Panc1 (cell line): ENCODE measurements around the gene PTDSS2. TPM values are rescaled to one million over a fixed set of nuclear protein-coding genes. Genes with fewer than 3 reads are reported as not detected.

ENCODE experiments used
- ATAC-seq: fragments of 200-7000 bp; cut with Tn5 transposase; 2 replicates; pipeline ENCODE4 v1.9.1; 2020; ENCODE audit warnings: mild to moderate bottlenecking, moderate library complexity
- BruUV-seq: library from RNA; stranded (reverse); fragments of 400-500 nt; replicated peaks from 2 replicates; lab custom pipeline; 2021; lab: Mats Ljungman, UMichigan
- CTCF ChIA-PET: fragments of 300-600 bp; sonication (Branson Sonifier 250); formaldehyde crosslinking; loops from one replicate; lab custom pipeline; 2022; ENCODE audit warnings: antibody characterized with exemption; lab: Charles Lee
- POLR2A ChIA-PET: fragments of 300-600 bp; sonication (Branson Sonifier 250); formaldehyde crosslinking; loops from one replicate; lab custom pipeline; 2022; ENCODE audit warnings: antibody characterized with exemption; lab: Charles Lee
- DNase-seq: peaks from one replicate; pipeline ENCODE4 v3.0.0-alpha.2; 2010; ENCODE audit warnings: low read depth, low spot score
- H3K27ac ChIP-seq: 2 replicates; pipeline ENCODE4 v1.5.1; 2011; ENCODE audit warnings: mild to moderate bottlenecking, low read length, inconsistent platforms
- H3K27me3 ChIP-seq: fragments of 200-500 bp; sonication (Bioruptor generic); 2 replicates; pipeline ENCODE4 v1.6.0; 2014; ENCODE audit warnings: low read length, inconsistent platforms; ENCODE audit not compliant: control insufficient read depth, insufficient read depth
- H3K36me3 ChIP-seq: fragments of 200-500 bp; sonication (Bioruptor generic); 2 replicates; pipeline ENCODE4 v1.5.1; 2014; ENCODE audit warnings: inconsistent platforms, mild to moderate bottlenecking, low read length, moderate library complexity; ENCODE audit not compliant: control insufficient read depth, insufficient read depth
- H3K4me1 ChIP-seq: 2 replicates; pipeline ENCODE4 v1.5.1; 2011; ENCODE audit warnings: inconsistent platforms, mild to moderate bottlenecking, low read length, moderate library complexity; ENCODE audit not compliant: control insufficient read depth, insufficient read depth
- H3K4me3 ChIP-seq, 2 experiments: 2 replicates each; pipeline ENCODE4 v1.5.1; 2011 to 2012; ENCODE audit warnings: low read depth in 2 of 2, low read length in 2 of 2, mild to moderate bottlenecking in 2 of 2, inconsistent platforms in 1 of 2, moderate library complexity in 1 of 2
- H3K9me3 ChIP-seq: fragments of 200-500 bp; sonication (Bioruptor generic); 2 replicates; pipeline ENCODE4 v1.5.1; 2014; ENCODE audit warnings: low read depth, mild to moderate bottlenecking, inconsistent platforms, low read length, moderate library complexity; ENCODE audit not compliant: control insufficient read depth, insufficient read depth
- POLR2AphosphoS5 ChIP-seq: IDR thresholded peaks from 2 replicates; pipeline ENCODE4 v1.6.1; 2012; ENCODE audit warnings: mild to moderate bottlenecking, low read depth, low read length, moderate library complexity
- REST ChIP-seq, 2 experiments: IDR thresholded peaks; 2 replicates each; pipeline ENCODE4 v1.6.1; 2011 to 2012; ENCODE audit warnings: low read depth in 2 of 2, control low read depth in 1 of 2, low read length in 1 of 2, mild to moderate bottlenecking in 1 of 2, moderate library complexity in 1 of 2; ENCODE audit not compliant: insufficient read depth in 1 of 2
- SIN3A ChIP-seq: IDR thresholded peaks from 2 replicates; pipeline ENCODE4 v1.6.1; 2012; ENCODE audit warnings: low read depth, mild to moderate bottlenecking, low read length, moderate library complexity, borderline replicate concordance; ENCODE audit not compliant: insufficient read depth
- TCF7L2 ChIP-seq: IDR thresholded peaks from 2 replicates; pipeline ENCODE4 v1.6.1; 2011; ENCODE audit warnings: mild to moderate bottlenecking, low read depth, low read length, inconsistent platforms
- in situ Hi-C: cut with HindIII; loops from 2 replicates; pipeline ENCODE4 v1.10.0; 2016; ENCODE audit warnings: low sequenced_read_pairs, low pct_unique_long_range_greater_than_20kb
- intact Hi-C: fragments of 100-400 bp; cut with micrococcal nuclease; formaldehyde crosslinking; loops from one replicate; pipeline ENCODE4 v1.10.0; 2022; ENCODE audit not compliant: unreplicated experiment
- total RNA-seq: library from RNA; stranded (reverse); gene quantifications from one replicate; pipeline ENCODE4 v1.2.1, GENCODE V29; 2021; ENCODE audit not compliant: unreplicated experiment
- TF ChIP-seq, protein P1 (sequence below): fragments of 450-650 bp; IDR thresholded peaks from 2 replicates; pipeline ENCODE4 v1.5.1; 2017; ENCODE audit warnings: mild to moderate bottlenecking

PTDSS2 gene
- total RNA-seq, 1 experiment from 2014 or later, result 103 TPM

- H3K36me3 ChIP-seq, result peaks cover 3% of the 10 kb centered on the region; the same call in 1 of the 2 replicates
- intact Hi-C loops, result no loop called here
- POLR2A ChIA-PET, result no interaction called here
- H3K4me3 ChIP-seq, result no peak overlapping the region
- H3K27ac ChIP-seq, result no peak overlapping the region; the same call in 1 of the 2 replicates
- no peaks in the 10 kb centered on the region for H3K9me3 ChIP-seq
- TF ChIP-seq POLR2AphosphoS5, result no peak
- no peak for TF ChIP-seq REST (IDR thresholded peaks at IDR 0.05; ENCODE audit: insufficient read depth in 1 of 2, low read depth in 2 of 2, low read length in 1 of 2)
- TF ChIP-seq TCF7L2, result no peak
- TF ChIP-seq, protein P1, sequence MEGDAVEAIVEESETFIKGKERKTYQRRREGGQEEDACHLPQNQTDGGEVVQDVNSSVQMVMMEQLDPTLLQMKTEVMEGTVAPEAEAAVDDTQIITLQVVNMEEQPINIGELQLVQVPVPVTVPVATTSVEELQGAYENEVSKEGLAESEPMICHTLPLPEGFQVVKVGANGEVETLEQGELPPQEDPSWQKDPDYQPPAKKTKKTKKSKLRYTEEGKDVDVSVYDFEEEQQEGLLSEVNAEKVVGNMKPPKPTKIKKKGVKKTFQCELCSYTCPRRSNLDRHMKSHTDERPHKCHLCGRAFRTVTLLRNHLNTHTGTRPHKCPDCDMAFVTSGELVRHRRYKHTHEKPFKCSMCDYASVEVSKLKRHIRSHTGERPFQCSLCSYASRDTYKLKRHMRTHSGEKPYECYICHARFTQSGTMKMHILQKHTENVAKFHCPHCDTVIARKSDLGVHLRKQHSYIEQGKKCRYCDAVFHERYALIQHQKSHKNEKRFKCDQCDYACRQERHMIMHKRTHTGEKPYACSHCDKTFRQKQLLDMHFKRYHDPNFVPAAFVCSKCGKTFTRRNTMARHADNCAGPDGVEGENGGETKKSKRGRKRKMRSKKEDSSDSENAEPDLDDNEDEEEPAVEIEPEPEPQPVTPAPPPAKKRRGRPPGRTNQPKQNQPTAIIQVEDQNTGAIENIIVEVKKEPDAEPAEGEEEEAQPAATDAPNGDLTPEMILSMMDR, result no peak
- TF ChIP-seq SIN3A, result no peak
- H3K27me3 ChIP-seq, result no peaks in the 10 kb centered on the region
- in situ Hi-C loops, result no loop called here
- no TSS peak for BruUV-seq
- DNase-seq (no peak), ATAC-seq (no peak)
- peaks cover 20% of the 10 kb centered on the region for H3K4me1 ChIP-seq
- CTCF ChIA-PET, result no interaction called here
These were observed 81.9 kb downstream of the PTDSS2 start for GRCh38 chr11:531919-532526.

GRCh38 chr11:532527-532985, 82.5 kb downstream of the PTDSS2 start:
- BruUV-seq, result no TSS peak
- no peak for DNase-seq
- Histone ChIP-seq H3K4me1 (peaks cover 26% of the 10 kb centered on the region), H3K9me3 (no peaks in the 10 kb centered on the region), H3K36me3 (peaks cover 3% of the 10 kb centered on the region; the same call in 1 of the 2 replicates), H3K27me3 (no peaks in the 10 kb centered on the region), H3K27ac (no peak overlapping the region), H3K4me3 (no peak overlapping the region)
- intact Hi-C loops (no loop called here), in situ Hi-C loops (no loop called here)
- no peak for ATAC-seq
- TF ChIP-seq TCF7L2 (no peak), REST (IDR thresholded peaks at IDR 0.05; ENCODE audit: insufficient read depth in 1 of 2, low read depth in 2 of 2, low read length in 1 of 2) (no peak), SIN3A (no peak), POLR2AphosphoS5 (no peak)
- TF ChIP-seq, protein P1, result no peak
- ChIA-PET POLR2A (interaction anchor here (1.0 kb wide), 1 partner anchor 12 kb away, joined by 8 read pairs; no protein-coding TSS in a partner anchor), CTCF (interaction anchor here (0.6 kb wide), 1 partner anchor 33 kb away, joined by 4 read pairs; no protein-coding TSS in a partner anchor)
